Stimulated activated effector memory CD8-positive, alpha-beta T cell treated with anti-CD3 and anti-CD28 coated beads, Interleukin-12 subunit alpha, Interleukin-12 subunit beta, amount 100 ng/mL, for 72 hours (primary cell): ENCODE measurements around the gene KAT6B.

Source experiments
- ATAC-seq: fragments of 150-1000 bp; cut with Tn5 transposase; 2 replicates; pipeline ENCODE4 v1.10.0; 2021
- DNase-seq, 2 donors: peaks; one replicate each; pipeline ENCODE4 v3.0.0; 2021 to 2022; ENCODE audit warnings: low spot score in 2 of 2
- H3K27ac Mint-ChIP-seq: one replicate; pipeline ENCODE4 v1.8.0; 2022; ENCODE audit warnings: mild to moderate bottlenecking, mixed read lengths
- H3K36me3 Mint-ChIP-seq: one replicate; pipeline ENCODE4 v1.8.0; 2022; ENCODE audit warnings: mild to moderate bottlenecking, mixed read lengths
- H3K4me1 Mint-ChIP-seq: one replicate; pipeline ENCODE4 v1.8.0; 2022; ENCODE audit warnings: mixed read lengths
- H3K4me3 Mint-ChIP-seq: one replicate; pipeline ENCODE4 v1.8.0; 2022; ENCODE audit warnings: mild to moderate bottlenecking, mixed read lengths
- H3K9me3 Mint-ChIP-seq: one replicate; pipeline ENCODE4 v1.8.0; 2022; ENCODE audit warnings: mixed read lengths

KAT6B gene

GRCh38 chr10:74835963-74836362 lies 9.6 kb downstream of the KAT6B start:
- peaks cover 21% of the 10 kb centered on the region for H3K4me1 Mint-ChIP-seq
- DNase-seq, result no peak
- no peak for ATAC-seq
- no peak overlapping the region for H3K27ac Mint-ChIP-seq
- no peak overlapping the region for H3K4me3 Mint-ChIP-seq
- H3K36me3 Mint-ChIP-seq, result peaks cover 17% of the 10 kb centered on the region
- no peaks in the 10 kb centered on the region for H3K9me3 Mint-ChIP-seq

DNA sequence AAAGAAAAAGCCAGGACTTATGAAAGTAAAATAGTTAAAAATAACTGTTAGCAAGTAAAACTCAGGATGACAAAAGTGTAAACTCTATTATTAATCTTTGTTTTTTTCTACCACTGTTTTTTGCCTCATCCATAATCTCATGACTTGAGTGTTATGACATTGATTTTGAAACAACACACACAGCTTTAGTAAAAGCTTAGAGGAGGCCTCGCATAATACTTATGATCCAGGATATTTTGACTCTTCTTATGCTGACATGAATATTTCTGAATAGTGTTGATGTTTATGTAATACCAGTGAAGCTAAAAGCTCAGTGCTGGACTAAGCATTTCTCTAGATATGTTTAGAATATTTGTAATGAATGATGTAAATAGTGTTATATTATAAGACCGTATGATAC lies 10.5 kb downstream of the KAT6B start:
- Mint-ChIP-seq H3K9me3 (no peaks in the 10 kb centered on the region), H3K4me3 (no peak overlapping the region), H3K4me1 (peaks cover 17% of the 10 kb centered on the region), H3K36me3 (peaks cover 17% of the 10 kb centered on the region), H3K27ac (no peak overlapping the region)
- DNase-seq, result no peak
- no peak for ATAC-seq

GRCh38 chr10:74837743-74838142 lies 11.3 kb downstream of the KAT6B start:
- Mint-ChIP-seq H3K36me3 (peaks cover 17% of the 10 kb centered on the region), H3K9me3 (no peaks in the 10 kb centered on the region), H3K4me1 (peaks cover 22% of the 10 kb centered on the region), H3K4me3 (no peak overlapping the region), H3K27ac (no peak overlapping the region)
- no peak for ATAC-seq
- DNase-seq, result no peak

DNA sequence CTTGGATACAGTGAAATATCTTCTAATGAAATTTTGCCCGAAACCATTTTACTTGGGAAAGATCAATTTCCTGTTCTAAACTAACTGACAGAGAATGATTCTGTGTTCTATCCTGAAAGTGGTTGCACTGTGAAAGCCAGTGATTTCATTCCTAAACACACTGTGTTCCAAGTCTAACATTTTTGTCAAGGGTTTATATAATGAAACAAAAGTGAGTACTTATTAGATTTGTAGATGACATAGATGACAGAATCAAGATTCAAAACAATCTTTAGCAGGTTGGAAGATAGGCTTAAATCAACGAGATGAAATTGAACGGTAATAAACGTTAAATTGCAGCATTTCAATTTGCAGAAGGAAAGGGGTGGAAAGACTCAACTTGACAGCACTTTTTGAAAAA lies 13.3 kb downstream of the KAT6B start:
- peak overlapping the region; percentile 27 for H3K27ac Mint-ChIP-seq
- no peak overlapping the region for H3K4me3 Mint-ChIP-seq
- H3K9me3 Mint-ChIP-seq, result no peaks in the 10 kb centered on the region
- ATAC-seq, result no peak
- DNase-seq, result no peak
- peaks cover 28% of the 10 kb centered on the region for H3K36me3 Mint-ChIP-seq
- peaks cover 20% of the 10 kb centered on the region for H3K4me1 Mint-ChIP-seq

- peak overlapping the region; percentile 45 for H3K27ac Mint-ChIP-seq
- H3K36me3 Mint-ChIP-seq, result peaks cover 35% of the 10 kb centered on the region
- DNase-seq, result no peak
- no peaks in the 10 kb centered on the region for H3K9me3 Mint-ChIP-seq
- H3K4me3 Mint-ChIP-seq, result no peak overlapping the region
- no peak for ATAC-seq
- H3K4me1 Mint-ChIP-seq, result peaks cover 17% of the 10 kb centered on the region
Measured at GRCh38 chr10:74841265-74841973, 15.0 kb downstream of the KAT6B start.

- Mint-ChIP-seq H3K9me3 (no peaks in the 10 kb centered on the region), H3K27ac (peak overlapping the region; percentile 54)
Measured at GRCh38 chr10:74842301-74842954, 16.0 kb downstream of the KAT6B start.

DNA sequence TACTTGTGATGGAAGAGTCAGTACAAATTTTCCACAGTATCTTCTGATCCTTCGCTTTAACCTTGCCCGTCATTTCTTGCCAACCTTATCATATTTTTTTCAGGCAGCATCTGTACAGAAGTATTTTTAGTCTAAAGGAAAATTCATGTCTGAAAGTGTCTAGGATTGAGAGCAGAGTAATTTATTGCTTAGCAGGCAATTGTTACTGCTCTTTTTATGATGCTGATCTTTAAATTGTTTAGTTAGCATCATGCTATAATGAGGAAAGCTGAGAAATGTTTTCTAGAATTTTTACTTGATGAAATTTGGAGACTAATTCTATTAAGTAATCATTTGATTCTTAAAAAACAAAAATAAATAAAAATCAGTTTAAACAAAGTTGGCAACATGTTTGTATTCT lies 20.6 kb downstream of the KAT6B start:
- DNase-seq, result no peak
- peaks cover 16% of the 10 kb centered on the region for H3K4me1 Mint-ChIP-seq
- no peak overlapping the region for H3K4me3 Mint-ChIP-seq
- H3K27ac Mint-ChIP-seq, result no peak overlapping the region
- no peak for ATAC-seq
- H3K9me3 Mint-ChIP-seq, result no peaks in the 10 kb centered on the region
- H3K36me3 Mint-ChIP-seq, result peaks cover 23% of the 10 kb centered on the region

More at GRCh38 chr10:74842301-74842954, 16.0 kb downstream of the KAT6B start:
- H3K4me3 Mint-ChIP-seq, result no peak overlapping the region
- peaks cover 34% of the 10 kb centered on the region for H3K36me3 Mint-ChIP-seq
- DNase-seq, result no peak
- peaks cover 17% of the 10 kb centered on the region for H3K4me1 Mint-ChIP-seq
- ATAC-seq, result no peak

DNA sequence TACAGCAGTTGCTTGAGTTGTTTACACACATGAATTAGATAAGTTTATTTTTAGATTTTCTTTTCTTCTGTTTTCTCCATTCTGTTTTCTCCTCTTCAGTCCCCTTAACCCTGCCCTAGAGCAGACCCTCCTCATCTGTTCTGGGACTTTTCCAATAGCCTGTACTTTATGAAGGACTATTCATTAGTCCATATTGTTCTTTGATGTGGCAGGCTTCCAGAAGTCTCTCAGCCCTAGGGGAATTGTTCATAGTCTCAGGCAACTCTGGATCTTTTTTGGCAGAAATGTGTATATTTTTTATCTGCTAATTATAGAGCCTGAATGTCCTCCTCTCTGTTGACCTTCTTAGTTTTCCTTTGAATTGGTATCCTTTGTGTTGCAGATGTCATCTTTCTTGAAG lies 25.4 kb downstream of the KAT6B start:
- ATAC-seq (no peak), DNase-seq (no peak)
- Mint-ChIP-seq H3K4me1 (peaks cover 35% of the 10 kb centered on the region), H3K4me3 (no peak overlapping the region), H3K9me3 (no peaks in the 10 kb centered on the region), H3K36me3 (peaks cover 14% of the 10 kb centered on the region), H3K27ac (no peak overlapping the region)

- Mint-ChIP-seq H3K4me1 (peaks cover 40% of the 10 kb centered on the region), H3K4me3 (no peak overlapping the region), H3K27ac (no peak overlapping the region), H3K9me3 (no peaks in the 10 kb centered on the region), H3K36me3 (peaks cover 14% of the 10 kb centered on the region)
- ATAC-seq (no peak), DNase-seq (no peak)
Measured at GRCh38 chr10:74852381-74852780, 26.0 kb downstream of the KAT6B start.

DNA sequence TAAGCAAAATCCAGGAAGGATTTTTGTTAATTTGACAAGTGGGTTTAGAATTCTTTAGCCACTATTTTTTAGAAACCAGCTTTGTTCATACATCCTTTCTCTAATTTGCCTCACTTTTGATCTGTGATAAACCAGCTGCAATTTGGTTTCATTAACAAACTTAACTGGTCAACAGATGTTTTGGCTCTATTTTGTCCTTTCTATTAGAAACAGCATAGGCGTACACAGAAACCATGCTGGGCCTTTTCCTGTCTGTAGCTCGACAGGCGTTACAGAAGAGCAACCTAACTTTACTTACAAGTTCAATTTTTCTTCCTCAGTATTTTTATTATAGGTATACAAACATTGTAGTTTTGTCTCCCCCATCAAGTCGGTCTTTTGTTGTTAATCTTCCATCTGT lies 28.2 kb downstream of the KAT6B start:
- Mint-ChIP-seq H3K9me3 (no peaks in the 10 kb centered on the region), H3K27ac (peak overlapping the region; percentile 36), H3K36me3 (peaks cover 8% of the 10 kb centered on the region), H3K4me3 (no peak overlapping the region), H3K4me1 (peaks cover 42% of the 10 kb centered on the region)
- DNase-seq (no peak), ATAC-seq (no peak)

GRCh38 chr10:74855027-74855426 lies 28.6 kb downstream of the KAT6B start:
- H3K36me3 Mint-ChIP-seq, result peaks cover 8% of the 10 kb centered on the region
- no peak for DNase-seq
- H3K27ac Mint-ChIP-seq, result peak overlapping the region; percentile 36
- no peak overlapping the region for H3K4me3 Mint-ChIP-seq
- no peak for ATAC-seq
- H3K4me1 Mint-ChIP-seq, result peaks cover 42% of the 10 kb centered on the region
- H3K9me3 Mint-ChIP-seq, result no peaks in the 10 kb centered on the region

GRCh38 chr10:74855439-74855838 lies 29.0 kb downstream of the KAT6B start:
- peaks cover 42% of the 10 kb centered on the region for H3K4me1 Mint-ChIP-seq
- peak overlapping the region; percentile 36 for H3K27ac Mint-ChIP-seq

DNA sequence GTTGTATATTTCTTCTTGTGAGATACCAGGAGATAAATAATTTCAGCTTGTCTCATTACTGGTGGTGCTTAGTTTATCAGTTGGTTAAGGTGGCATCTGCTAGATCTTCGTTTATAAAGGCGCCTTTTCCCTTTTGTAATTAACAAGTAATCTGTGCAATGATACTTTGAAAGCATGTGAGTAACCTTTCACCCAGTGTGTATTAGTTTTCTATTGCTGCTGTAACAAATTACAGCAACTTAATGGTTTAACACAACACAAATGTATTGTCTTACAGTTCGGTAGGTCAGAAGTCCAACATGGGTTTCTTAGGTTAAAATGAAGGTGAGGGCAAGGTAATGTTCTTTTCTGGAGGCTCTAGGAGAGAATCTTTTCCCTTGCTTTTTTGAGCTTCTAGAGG lies 30.5 kb downstream of the KAT6B start:
- Mint-ChIP-seq H3K4me3 (no peak overlapping the region), H3K36me3 (peaks cover 8% of the 10 kb centered on the region), H3K9me3 (no peaks in the 10 kb centered on the region), H3K4me1 (peaks cover 38% of the 10 kb centered on the region), H3K27ac (no peak overlapping the region)
- no peak for ATAC-seq
- no peak for DNase-seq

More at GRCh38 chr10:74855439-74855838, 29.0 kb downstream of the KAT6B start:
- no peak overlapping the region for H3K4me3 Mint-ChIP-seq
- peaks cover 8% of the 10 kb centered on the region for H3K36me3 Mint-ChIP-seq
- ATAC-seq, result no peak
- no peak for DNase-seq
- no peaks in the 10 kb centered on the region for H3K9me3 Mint-ChIP-seq

- ATAC-seq (no peak), DNase-seq (no peak)
- Mint-ChIP-seq H3K4me1 (peaks cover 31% of the 10 kb centered on the region), H3K9me3 (no peaks in the 10 kb centered on the region), H3K27ac (no peak overlapping the region), H3K36me3 (peaks cover 8% of the 10 kb centered on the region), H3K4me3 (no peak overlapping the region)
Measured at GRCh38 chr10:74857586-74857985, 31.2 kb downstream of the KAT6B start.

DNA sequence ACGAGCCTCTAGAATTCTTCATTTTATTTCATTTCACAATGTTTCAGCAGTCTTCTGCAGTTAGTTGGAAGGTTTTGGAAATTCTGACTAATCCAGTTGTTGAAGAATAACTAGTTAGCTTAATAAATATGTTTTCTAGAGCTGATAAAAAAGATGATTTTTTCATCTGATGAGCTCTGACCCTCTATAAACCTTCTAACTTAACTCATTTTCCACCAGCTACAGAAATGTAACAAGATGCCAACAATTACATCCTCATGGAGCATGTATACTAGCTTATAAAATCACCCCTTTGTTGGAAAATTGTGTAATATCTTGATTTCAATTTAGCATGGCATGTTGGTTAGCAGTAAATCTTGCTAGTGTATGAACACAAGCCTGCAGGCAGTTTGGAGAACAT lies 33.1 kb downstream of the KAT6B start:
- Mint-ChIP-seq H3K27ac (no peak overlapping the region), H3K4me3 (no peak overlapping the region), H3K4me1 (peaks cover 22% of the 10 kb centered on the region), H3K9me3 (no peaks in the 10 kb centered on the region), H3K36me3 (no peaks in the 10 kb centered on the region)
- ATAC-seq (no peak), DNase-seq (no peak)

- H3K4me3 Mint-ChIP-seq, result no peak overlapping the region
- no peaks in the 10 kb centered on the region for H3K4me1 Mint-ChIP-seq
- DNase-seq, result no peak
- no peak overlapping the region for H3K27ac Mint-ChIP-seq
- H3K36me3 Mint-ChIP-seq, result no peaks in the 10 kb centered on the region
- no peaks in the 10 kb centered on the region for H3K9me3 Mint-ChIP-seq
- no peak for ATAC-seq
Measured at GRCh38 chr10:74862625-74863024, 36.2 kb downstream of the KAT6B start.
